HG02623 (cell line): ENCODE results near the gene BTG1.

Source experiments
- ATAC-seq: cut with Tn5 transposase; IDR thresholded peaks from one replicate; pipeline ENCODE4 v1.9.1; 2021; ENCODE audit warnings: moderate library complexity; ENCODE audit not compliant: unreplicated experiment

The BTG1 gene

GRCh38 chr12:92134638-92135274, 10.9 kb downstream of the BTG1 start:
- no peak for ATAC-seq

GRCh38 chr12:92133795-92134637, 11.6 kb downstream of the BTG1 start:
- no peak for ATAC-seq

- no peak for ATAC-seq
These were observed 12.5 kb downstream of the BTG1 start for GRCh38 chr12:92133171-92133570.

GRCh38 chr12:92132288-92132687, 13.4 kb downstream of the BTG1 start:
- no peak for ATAC-seq

- no peak for ATAC-seq
These were observed 14.6 kb downstream of the BTG1 start for GRCh38 chr12:92130999-92131398.

GRCh38 chr12:92129609-92130008, 16.0 kb downstream of the BTG1 start:
- no peak for ATAC-seq

GRCh38 chr12:92128612-92129011, 17.0 kb downstream of the BTG1 start:
- ATAC-seq = no peak

- ATAC-seq = no peak
These were observed 21.0 kb downstream of the BTG1 start for GRCh38 chr12:92124689-92125029.

GRCh38 chr12:92123780-92124688, 21.6 kb downstream of the BTG1 start:
- ATAC-seq = no peak

GRCh38 chr12:92122941-92123779, 22.5 kb downstream of the BTG1 start:
- no peak for ATAC-seq

GRCh38 chr12:92121826-92122225, 23.8 kb downstream of the BTG1 start:
- no peak for ATAC-seq

- no peak for ATAC-seq
These were observed 26.7 kb downstream of the BTG1 start for GRCh38 chr12:92118826-92119536.

- no peak for ATAC-seq
These were observed 30.8 kb downstream of the BTG1 start for GRCh38 chr12:92114834-92115233.

GRCh38 chr12:92111256-92111655, 34.4 kb downstream of the BTG1 start:
- ATAC-seq = peak; percentile 68

- ATAC-seq = no peak
These were observed 35.5 kb downstream of the BTG1 start for GRCh38 chr12:92110083-92110640.

GRCh38 chr12:92109613-92110012, 36.0 kb downstream of the BTG1 start:
- ATAC-seq = no peak

GRCh38 chr12:92108651-92109050, 37.0 kb downstream of the BTG1 start:
- ATAC-seq = no peak

- ATAC-seq = no peak
These were observed 38.0 kb downstream of the BTG1 start for GRCh38 chr12:92107621-92108131.

GRCh38 chr12:92107094-92107493, 38.6 kb downstream of the BTG1 start:
- no peak for ATAC-seq
